GM18873 (cell line): ENCODE results near the gene MMS22L.

Experiments
- ATAC-seq: cut with Tn5 transposase; IDR thresholded peaks from one replicate; pipeline ENCODE4 v1.9.1; 2021; ENCODE audit warnings: mild to moderate bottlenecking, moderate library complexity, moderate number of reproducible peaks; ENCODE audit not compliant: unreplicated experiment, low FRiP score

MMS22L gene

GRCh38 chr6:97097068-97098047 is 185.7 kb downstream of the MMS22L start:
- ATAC-seq = no peak

GRCh38 chr6:97095311-97095850 is 187.6 kb downstream of the MMS22L start:
- no peak for ATAC-seq

GRCh38 chr6:97094376-97094775 is 188.6 kb downstream of the MMS22L start:
- ATAC-seq = no peak

GRCh38 chr6:97092673-97093305 is 190.2 kb downstream of the MMS22L start:
- ATAC-seq = no peak
